Adipose tissue (tissue), 3 donors: ENCODE measurements around the gene ZNF84. TPM values are rescaled to one million over a fixed set of nuclear protein-coding genes. Genes with fewer than 3 reads are reported as not detected.

ENCODE experiments used
- H3K27ac ChIP-seq: one replicate; pipeline ENCODE4 v1.5.1; 2013; ENCODE audit warnings: low read depth, low read length
- WGBS, 3 donors: extraction: QIAGEN DNeasy Blood & Tissue Kit; methylation state at CpG; one replicate each; pipeline ENCODE4 v1.1.7; 2013; 5-methylcytosine and 5-hydroxymethylcytosine counted together
- polyA plus RNA-seq, 3 donors: library from polyadenylated mRNA; stranded (reverse); fragments of 200-250 nt; gene quantifications; one replicate each; pipeline ENCODE4 v1.2.3, GENCODE V29; 2013
- donor health status: healthy with polysubstance abuse.
- donor health status: Bipolar disorder and iron deficiency.
- donor health status: healthy.

Gene ZNF84
- polyA plus RNA-seq: 10 to 100 TPM in 1 of 3 donors, 1 to 10 TPM in 2; 5.9 to 10.6 (median 6.3) TPM

DNA sequence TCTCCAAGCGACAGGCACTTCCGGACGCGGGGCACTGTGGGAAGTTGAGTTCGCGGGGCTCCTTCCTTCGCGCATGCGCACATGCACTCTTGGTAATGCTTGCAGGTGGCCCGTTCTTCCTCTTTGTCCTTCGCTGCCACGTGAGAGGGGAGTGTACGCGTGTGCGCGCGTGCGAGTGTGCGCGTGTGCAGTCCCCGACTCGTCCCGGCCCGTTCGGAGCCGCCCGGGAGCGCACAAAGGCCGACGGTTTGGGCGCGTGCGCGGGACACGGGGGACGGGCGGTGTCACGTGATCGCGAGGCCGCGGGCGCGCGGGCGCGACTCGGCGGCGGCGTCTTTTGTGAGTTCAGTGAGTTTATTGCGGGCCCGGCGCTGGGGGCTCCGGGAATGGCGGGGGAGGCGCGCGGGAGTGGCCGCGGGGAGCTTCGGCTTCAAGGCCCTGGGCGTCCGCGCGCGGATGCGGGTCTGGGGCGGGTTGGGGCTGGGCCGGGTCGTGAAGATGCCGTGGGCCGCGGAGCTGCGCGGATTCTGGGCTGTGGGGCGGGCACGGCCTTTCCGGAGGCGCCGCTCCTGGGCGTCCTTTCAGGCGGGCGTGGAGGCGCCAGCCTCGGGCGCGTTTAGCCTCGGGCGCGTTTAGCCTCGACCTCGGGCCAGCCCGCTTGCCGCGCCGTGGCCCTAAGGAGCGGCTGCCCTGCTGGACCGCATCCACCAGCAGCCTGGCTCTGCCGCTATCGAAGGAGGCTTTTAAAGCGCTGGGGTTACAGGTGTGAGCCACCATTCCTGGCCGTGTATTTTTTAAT is at the start of gene ZNF84:
Gene ZNF84, plus strand, starts transcription at position 303 of the 799 bp plus-strand sequence. CDS start 3,959 bp downstream, outside the sequence.
- 0 to 1% (median 1%) methylated on average over 95 to 103 of the region's 103 CpGs for WGBS, 3 donors

DNA sequence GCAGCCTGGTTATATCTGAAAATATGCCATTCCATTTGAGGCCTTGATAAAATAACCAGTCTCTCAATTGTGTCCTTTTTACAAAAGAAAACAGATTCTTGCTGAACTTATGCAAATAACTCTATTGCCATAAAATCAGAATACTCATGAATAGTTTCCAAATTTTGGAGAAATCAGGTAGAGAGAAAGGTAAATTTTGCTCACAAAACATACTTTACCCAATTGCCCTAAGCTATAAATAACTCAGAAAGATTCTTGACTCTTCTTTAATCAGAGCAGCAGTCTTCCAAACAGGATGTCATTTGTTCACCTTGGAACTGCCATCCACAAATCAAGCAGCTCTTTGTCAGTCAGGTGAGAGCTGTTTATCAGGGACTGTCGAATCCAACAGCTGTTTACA is 38.6 kb upstream of the ZNF84 start:
- no peak overlapping the region for H3K27ac ChIP-seq
- 31 to 46% (median 39%) methylated on average over 1 of the region's 1 CpG for WGBS, 3 donors

More for the DNA sequence above, at the start of gene ZNF84:
- peak within 1 kb of the TSS; percentile 2 for H3K27ac ChIP-seq

DNA sequence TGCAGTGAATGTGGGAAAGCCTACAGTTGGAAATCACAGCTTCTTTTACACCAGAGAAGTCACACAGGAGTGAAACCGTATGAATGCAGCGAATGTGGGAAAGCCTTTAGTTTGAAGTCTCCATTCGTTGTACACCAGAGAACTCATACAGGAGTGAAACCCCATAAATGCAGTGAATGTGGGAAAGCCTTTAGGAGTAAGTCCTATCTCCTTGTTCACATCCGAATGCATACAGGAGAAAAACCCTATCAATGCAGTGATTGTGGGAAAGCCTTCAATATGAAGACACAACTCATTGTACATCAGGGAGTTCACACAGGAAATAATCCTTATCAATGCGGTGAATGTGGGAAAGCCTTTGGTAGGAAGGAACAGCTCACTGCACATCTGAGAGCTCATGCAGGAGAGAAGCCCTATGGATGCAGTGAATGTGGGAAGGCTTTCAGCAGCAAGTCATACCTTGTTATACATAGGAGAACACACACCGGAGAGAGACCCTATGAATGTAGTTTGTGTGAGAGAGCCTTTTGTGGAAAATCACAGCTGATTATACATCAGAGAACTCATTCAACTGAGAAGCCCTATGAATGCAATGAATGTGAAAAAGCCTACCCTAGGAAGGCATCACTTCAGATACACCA is 26.5 kb upstream of the ZNF84 start:
- no peak overlapping the region for H3K27ac ChIP-seq
- WGBS, 3 donors: 88 to 97% (median 96%) methylated on average over 6 of the region's 6 CpGs

DNA sequence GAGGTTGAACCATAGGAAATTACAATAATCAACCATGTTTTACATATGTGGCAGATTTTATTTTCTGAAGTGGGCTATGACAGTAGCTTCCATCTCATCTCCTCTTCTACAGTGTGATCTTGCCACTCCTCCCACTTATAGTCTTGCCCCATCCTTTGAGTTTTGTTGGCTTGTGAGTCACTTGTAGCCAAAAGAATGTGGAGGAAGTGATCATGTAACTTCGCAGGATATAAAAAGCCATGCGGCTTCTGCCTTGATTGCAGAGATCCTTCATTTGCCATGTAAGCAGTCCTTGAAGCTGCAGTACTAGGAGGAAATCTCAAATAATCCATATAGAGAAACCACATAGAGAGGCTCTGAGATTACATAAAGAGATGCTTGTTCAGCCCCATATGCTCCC is 13.7 kb upstream of the ZNF84 start:
- 89 to 97% (median 92%) methylated on average over 2 of the region's 2 CpGs for WGBS, 3 donors
- no peak overlapping the region for H3K27ac ChIP-seq

DNA sequence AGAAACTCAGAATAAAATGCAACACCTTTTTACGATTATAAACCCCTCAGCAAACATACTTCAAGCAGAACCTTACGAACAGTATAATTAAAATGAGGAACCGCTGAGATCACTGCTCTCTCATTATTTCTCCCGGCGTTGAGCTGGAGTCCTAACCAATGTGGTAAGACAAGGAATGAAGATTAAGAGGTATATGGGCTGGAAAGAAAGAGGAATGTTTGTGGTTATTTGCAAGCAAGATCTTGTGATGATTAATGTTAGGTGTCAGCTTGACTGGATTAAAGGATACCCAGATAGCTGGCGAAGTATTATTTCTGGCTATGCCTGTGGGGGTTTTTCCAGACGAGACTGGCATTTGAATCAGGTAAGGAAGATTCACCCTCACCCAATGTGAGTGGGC is 10.3 kb upstream of the ZNF84 start:
- WGBS, 3 donors: 91 to 95% (median 95%) methylated on average over 7 of the region's 7 CpGs
- H3K27ac ChIP-seq: no peak overlapping the region

DNA sequence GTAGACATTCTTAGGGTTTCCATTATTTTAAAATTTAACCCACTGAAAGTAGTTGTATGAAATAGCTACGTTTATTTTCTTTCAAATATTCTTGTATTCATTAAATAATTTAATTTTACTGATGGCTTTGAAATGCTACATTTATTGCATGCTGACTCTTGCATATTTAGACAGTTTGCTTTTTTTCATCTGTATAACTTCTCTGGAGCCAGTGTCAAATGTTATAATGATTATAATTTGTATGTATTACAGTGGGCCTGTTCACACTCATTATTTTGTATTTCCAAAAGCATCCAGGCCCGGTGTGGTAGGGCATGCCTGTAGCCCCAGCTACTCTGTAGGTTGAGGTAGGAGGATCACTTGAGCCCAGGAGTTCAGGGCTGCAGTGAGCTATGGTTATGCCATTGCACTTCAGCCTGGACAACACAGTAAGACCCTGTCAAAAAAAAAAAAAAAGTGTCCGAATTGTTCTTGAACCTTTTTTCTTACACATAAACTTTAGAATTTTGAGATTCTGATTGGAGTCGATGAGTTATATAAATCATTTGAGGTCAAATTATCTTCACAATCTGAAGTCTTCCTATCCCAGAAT is 905 bp downstream of the ZNF84 start:
- WGBS, 3 donors: 53 to 55% (median 54%) methylated on average over 4 of the region's 4 CpGs
- H3K27ac ChIP-seq: no peak overlapping the region

DNA sequence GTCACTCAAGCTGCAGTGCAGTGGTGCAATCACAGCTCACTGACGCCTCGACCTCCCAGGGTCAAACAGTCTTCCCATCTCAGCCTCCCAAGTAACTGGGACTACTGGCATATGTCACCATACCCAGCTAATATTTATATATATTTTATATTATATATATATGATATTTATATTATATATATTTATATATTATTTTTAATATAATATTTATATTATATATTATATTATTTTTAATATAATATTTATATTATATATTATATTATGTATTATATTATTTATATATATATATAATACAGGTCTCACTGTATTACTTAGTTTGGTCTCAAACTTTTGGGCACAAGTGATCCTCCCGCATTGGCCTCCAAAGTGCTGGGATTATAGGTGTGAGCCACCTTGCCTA is 9.4 kb downstream of the ZNF84 start:
- 99% methylated on average over 3 of the region's 3 CpGs for WGBS, 3 donors

DNA sequence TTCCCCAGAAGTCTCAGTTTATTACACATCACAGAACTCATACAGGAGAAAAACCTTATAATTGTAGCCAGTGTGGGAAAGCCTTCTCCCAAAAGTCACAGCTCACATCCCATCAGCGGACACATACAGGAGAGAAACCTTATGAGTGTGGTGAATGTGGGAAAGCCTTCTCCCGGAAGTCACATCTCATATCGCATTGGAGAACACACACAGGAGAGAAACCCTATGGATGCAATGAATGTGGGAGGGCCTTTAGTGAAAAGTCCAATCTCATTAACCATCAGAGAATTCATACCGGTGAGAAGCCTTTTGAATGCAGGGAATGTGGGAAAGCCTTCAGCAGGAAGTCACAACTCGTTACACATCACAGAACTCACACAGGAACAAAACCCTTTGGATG is 20.1 kb downstream of the ZNF84 start:
- H3K27ac ChIP-seq: no peak overlapping the region
- WGBS, 3 donors: 98 to 99% (median 98%) methylated on average over 5 of the region's 5 CpGs

More for the DNA sequence above, 9.4 kb downstream of the ZNF84 start:
- no peak overlapping the region for H3K27ac ChIP-seq

DNA sequence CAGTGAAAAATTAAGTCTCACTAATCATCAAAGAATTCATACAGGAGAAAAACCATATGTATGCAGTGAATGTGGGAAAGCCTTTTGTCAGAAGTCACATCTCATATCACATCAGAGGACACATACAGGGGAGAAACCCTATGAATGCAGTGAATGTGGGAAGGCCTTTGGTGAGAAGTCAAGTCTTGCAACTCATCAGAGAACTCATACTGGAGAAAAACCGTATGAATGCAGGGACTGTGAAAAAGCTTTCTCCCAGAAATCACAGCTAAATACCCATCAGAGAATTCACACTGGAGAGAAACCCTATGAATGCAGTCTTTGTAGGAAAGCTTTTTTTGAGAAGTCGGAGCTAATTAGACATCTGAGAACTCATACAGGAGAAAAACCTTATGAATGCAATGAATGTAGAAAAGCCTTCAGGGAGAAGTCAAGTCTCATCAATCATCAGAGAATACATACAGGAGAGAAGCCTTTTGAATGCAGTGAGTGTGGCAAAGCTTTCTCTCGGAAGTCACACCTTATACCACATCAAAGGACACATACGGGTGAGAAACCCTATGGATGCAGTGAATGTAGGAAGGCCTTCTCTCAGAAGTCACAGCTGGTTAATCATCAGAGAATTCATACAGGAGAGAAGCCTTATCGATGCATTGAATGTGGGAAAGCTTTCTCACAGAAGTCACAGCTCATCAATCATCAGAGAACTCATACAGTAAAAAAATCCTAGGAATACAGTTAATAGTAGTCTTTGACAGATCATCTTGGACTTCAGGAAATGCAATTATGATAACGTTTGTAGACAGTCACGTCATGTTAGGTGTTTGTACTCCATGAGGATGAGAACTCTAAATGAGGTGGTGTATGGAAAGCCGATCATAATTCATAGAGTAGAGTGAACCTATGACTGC is 21.1 kb downstream of the ZNF84 start:
- WGBS, 3 donors: 96 to 97% (median 97%) methylated on average over 8 of the region's 8 CpGs
- no peak overlapping the region for H3K27ac ChIP-seq

DNA sequence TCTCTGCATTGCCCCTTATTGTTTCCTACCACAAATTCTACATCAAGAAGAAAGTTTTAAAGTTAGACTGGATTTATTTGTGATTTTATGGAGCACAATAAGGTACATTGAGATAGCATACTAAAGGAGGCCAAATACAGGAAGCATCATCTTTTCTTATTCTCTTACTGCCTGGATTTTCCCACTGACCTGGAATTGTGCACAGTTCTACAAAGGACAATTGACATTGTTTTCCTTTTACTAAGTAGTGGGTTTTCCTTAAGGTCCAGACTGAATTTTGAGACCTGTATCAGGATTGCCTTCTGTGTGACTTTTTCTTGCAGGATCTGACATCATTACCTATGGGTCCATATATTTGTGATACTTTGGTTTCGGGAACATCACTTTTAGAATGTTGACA is 24.6 kb downstream of the ZNF84 start:
- H3K27ac ChIP-seq: no peak overlapping the region
- WGBS, 3 donors: 92 to 100% (median 97%) methylated on average over 1 of the region's 1 CpG

DNA sequence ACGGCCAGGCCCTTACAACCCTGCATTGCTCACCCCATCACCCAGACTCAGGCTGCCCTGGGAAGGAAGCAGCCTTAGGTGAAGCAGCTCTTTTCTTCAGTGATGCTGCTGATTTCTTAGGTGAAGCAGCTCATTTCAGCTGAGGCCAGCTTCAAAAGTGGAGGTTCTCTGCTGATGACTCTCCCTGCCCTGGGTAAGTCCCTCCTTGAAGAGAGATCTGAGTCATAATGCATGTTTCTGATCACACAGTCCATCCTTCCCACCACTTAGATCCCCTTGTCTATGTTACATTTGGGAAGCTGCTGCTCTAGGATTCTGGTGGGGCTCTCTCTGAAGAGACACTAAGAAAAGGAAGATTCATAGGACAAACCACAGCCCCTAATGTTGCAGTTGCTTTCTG is 26.2 kb downstream of the ZNF84 start:
- WGBS, 3 donors: 95 to 100% (median 100%) methylated on average over 1 of the region's 1 CpG
- no peak overlapping the region for H3K27ac ChIP-seq

DNA sequence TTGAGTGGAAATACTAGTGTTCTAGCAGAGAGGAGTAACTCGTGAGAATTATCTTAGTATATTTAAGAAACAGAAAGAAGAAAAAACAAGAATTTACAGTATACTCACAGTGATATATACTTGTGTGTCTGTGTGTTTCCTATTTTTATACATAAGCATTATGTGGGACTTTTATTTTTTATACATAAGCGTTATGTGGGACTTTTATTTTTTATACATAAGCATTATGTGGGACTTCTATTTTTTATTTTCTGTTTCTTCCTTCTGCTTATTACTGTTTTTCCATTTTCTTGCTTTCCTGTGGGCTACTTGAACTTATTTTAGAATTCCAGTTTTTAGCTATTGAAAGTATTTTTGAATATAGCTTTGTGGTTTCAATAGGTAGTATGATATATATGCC is 36.5 kb downstream of the ZNF84 start:
- no peak overlapping the region for H3K27ac ChIP-seq
- WGBS, 3 donors: 84 to 90% (median 90%) methylated on average over 2 of the region's 2 CpGs

DNA sequence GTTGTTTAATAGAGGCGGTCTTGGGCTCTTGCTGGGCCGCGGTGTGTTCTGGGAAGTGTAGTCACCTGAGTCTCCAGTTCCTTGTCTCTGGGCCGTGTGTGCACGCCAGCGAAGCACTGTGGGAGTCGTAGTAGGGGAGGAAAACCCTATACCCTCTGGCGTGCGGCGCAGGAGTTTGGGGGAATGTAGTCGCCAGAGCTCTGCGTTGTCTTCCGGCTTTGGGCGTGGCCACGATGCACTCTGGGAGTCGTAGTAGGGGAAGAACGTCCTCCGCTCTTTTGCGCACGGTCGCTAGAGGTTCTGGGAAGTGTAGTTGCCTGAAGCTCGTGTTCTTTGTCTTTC is 42.7 kb downstream of the ZNF84 start:
- H3K27ac ChIP-seq: peak overlapping the region; percentile 93
- WGBS, 3 donors: 0 to 1% (median 0%) methylated on average over 22 of the region's 22 CpGs

DNA sequence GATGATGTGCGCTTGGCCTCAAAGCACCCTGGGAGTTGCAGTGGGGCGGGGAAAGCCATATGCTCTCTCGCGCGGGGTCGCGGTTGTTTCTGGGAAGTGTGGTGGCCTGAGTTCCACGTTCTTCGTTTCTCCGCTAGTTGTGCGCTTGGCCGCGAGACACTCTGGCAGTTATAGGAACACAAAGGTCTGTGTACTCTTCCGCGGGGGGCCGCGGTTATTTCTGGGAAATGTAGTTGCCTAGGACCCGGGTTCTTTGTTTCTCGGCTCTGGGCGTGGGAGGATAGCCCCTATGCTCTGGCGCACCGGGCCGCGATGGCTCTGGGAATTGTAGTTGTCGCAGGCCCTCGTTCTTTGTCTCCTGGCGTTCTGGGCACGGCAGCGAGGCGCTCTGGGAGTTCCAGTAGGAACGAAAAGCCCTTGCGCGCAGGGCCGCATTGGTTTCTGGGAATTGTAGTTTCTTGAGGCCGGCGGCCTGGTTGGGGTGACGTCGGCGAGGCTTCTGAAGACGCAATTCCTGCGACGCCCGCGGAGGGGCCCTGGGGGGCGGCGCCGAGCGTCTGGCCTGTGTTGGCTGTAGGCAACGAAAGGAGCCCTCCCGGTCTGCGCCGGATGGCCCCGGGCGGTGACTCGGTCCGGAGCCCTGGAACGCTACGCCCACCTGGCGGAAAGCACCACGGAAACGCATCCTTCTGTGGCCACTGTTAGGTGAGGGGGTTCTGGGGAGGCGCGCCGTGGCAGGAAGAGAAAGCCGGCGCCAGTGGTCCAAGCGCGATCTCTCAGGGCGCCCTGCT is 43.3 kb downstream of the ZNF84 start, which contains the start of gene ZNF140:
Gene ZNF140, plus strand, starts transcription at position 556 of the 791 bp plus-strand sequence. CDS start 398 bp downstream, outside the sequence.
- H3K27ac ChIP-seq: peak within 1 kb of the TSS; percentile 93
- 0% methylated on average over 65 to 69 of the region's 69 CpGs for WGBS, 3 donors

DNA sequence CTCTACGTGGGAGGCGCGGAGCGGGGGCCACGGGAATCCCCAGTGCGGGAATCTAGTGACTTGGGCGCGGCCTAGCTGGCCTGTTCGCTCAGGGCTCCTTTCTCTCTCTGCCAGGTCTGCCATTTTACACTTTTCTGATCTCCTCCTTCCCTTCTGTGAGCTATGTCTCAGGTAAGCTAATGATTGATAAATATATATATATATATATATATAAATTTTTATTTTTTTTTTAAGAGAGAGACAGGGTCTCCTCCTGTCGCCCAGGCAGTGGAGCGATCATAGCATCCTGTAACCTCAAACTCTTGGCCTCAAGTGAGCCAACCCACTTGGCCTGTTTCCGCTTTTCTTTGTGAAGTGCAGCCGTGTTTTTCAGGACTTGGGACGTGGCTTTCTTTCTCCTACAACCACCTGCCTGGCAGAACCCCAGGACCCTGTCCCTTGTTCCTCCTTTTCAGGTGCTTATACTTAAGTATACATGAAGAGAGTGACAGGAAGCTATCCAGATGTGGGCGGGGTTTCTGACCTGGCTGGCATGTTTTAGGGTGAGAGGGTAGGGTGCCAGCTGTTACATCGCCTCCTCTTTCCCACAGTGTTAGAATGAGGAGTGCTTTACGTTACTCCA is 44.0 kb downstream of the ZNF84 start:
- peak overlapping the region; percentile 93 for H3K27ac ChIP-seq
- 19 to 27% (median 27%) methylated on average over 16 to 17 of the region's 17 CpGs for WGBS, 3 donors

DNA sequence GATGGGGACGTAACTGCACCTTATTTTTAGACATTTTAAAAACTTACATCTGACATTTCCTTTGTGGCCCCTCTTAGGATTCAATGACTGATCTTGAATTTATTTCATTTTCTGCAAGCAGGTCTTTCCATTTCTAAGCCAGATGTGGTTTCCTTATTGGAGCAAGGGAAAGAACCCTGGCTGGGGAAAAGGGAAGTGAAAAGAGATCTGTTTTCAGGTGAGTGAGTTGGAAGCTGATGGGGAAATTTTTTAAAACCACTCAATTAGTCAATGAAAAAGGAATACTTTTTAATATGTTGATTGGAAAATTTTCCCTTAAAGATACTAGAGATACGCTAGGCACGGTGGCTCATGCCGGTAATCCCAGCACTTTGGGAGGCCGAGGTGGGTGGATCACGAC is 46.0 kb downstream of the ZNF84 start:
- 98 to 99% (median 98%) methylated on average over 6 of the region's 6 CpGs for WGBS, 3 donors
- H3K27ac ChIP-seq: no peak overlapping the region

DNA sequence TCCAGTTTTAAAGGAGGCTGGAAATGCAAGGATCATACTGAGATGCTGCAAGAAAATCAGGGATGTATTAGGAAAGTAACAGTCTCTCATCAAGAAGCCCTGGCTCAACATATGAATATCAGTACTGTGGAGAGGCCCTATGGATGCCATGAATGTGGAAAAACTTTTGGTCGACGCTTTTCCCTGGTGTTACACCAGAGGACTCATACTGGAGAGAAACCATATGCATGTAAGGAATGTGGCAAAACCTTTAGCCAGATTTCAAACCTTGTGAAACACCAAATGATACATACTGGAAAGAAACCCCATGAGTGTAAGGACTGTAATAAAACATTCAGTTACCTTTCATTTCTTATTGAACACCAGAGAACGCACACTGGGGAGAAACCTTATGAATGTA is 68.3 kb downstream of the ZNF84 start:
- no peak overlapping the region for H3K27ac ChIP-seq
- WGBS, 3 donors: 97 to 100% (median 98%) methylated on average over 3 of the region's 3 CpGs
